SK-N-SH treated with all-trans-retinoic acid at 6 μM for 48 hours (cell line): Measurements from ENCODE around the gene ABI3BP.

Experiments used
- ATAC-seq: fragments of 200-7000 bp; cut with Tn5 transposase; 3 replicates; pipeline ENCODE4 v1.9.1; 2020; ENCODE audit warnings: mild to moderate bottlenecking, moderate library complexity
- ARNTL ChIP-seq: fragments of 450-650 bp; formaldehyde crosslinking; IDR thresholded peaks from 2 replicates; pipeline ENCODE4 v1.5.0; 2020; ENCODE audit warnings: low read depth, mild to moderate bottlenecking, moderate library complexity, borderline replicate concordance
- BACH2 ChIP-seq: fragments of 250-450 bp; sonication (Bioruptor Pico); IDR thresholded peaks from 2 replicates; pipeline ENCODE4 v1.9.0; 2021; ENCODE audit warnings: mild to moderate bottlenecking, borderline replicate concordance
- CSDC2 ChIP-seq: fragments of 250-450 bp; sonication (Bioruptor Pico); IDR thresholded peaks from 2 replicates; pipeline ENCODE4 v1.5.0; 2020; ENCODE audit warnings: mild to moderate bottlenecking, moderate library complexity
- ESRRG ChIP-seq: fragments of 250-450 bp; sonication (Bioruptor Pico); IDR thresholded peaks from 2 replicates; pipeline ENCODE4 v1.6.1; 2021; ENCODE audit warnings: mild to moderate bottlenecking
- GLIS3 ChIP-seq: fragments of 250-450 bp; sonication (Bioruptor Pico); IDR thresholded peaks from 2 replicates; pipeline ENCODE4 v1.5.0; 2020; ENCODE audit warnings: mild to moderate bottlenecking, moderate library complexity
- OSR1 ChIP-seq: fragments of 250-450 bp; sonication (Bioruptor Pico); IDR thresholded peaks from 2 replicates; pipeline ENCODE4 v1.8.0; 2022; ENCODE audit warnings: moderate library complexity, mild to moderate bottlenecking, inconsistent platforms
- PPARA ChIP-seq: fragments of 250-450 bp; sonication (Bioruptor Pico); IDR thresholded peaks from 2 replicates; pipeline ENCODE4 v1.5.0; 2020; ENCODE audit warnings: mild to moderate bottlenecking, borderline replicate concordance
- RARB ChIP-seq: fragments of 250-450 bp; sonication (Bioruptor Pico); IDR thresholded peaks from 2 replicates; pipeline ENCODE4 v1.8.0; 2021; ENCODE audit warnings: mild to moderate bottlenecking, moderate library complexity
- SNAI2 ChIP-seq: fragments of 250-450 bp; sonication (Bioruptor Pico); IDR thresholded peaks from 2 replicates; pipeline ENCODE4 v1.5.0; 2020; ENCODE audit warnings: mild to moderate bottlenecking, moderate library complexity
- TCF4 ChIP-seq: fragments of 250-450 bp; sonication (Bioruptor Pico); IDR thresholded peaks from 2 replicates; pipeline ENCODE4 v1.8.0; 2021; ENCODE audit warnings: mild to moderate bottlenecking, moderate library complexity, borderline replicate concordance
- TOX ChIP-seq: fragments of 250-450 bp; sonication (Bioruptor Pico); IDR thresholded peaks from 2 replicates; pipeline ENCODE4 v1.8.0; 2021; ENCODE audit warnings: mild to moderate bottlenecking, moderate library complexity, borderline replicate concordance
- ZC3H10 ChIP-seq: fragments of 250-450 bp; sonication (Bioruptor Pico); IDR thresholded peaks from 2 replicates; pipeline ENCODE4 v1.5.1; 2021; ENCODE audit warnings: mild to moderate bottlenecking, moderate library complexity
- ZFP3 ChIP-seq: fragments of 250-450 bp; sonication (Bioruptor Pico); IDR thresholded peaks from 2 replicates; pipeline ENCODE4 v1.5.0; 2020; ENCODE audit warnings: mild to moderate bottlenecking, moderate library complexity
- ZFP30 ChIP-seq: fragments of 450-650 bp; formaldehyde crosslinking; IDR thresholded peaks from 2 replicates; pipeline ENCODE4 v1.5.0; 2022; ENCODE audit warnings: mild to moderate bottlenecking, moderate library complexity
- ZNF565 ChIP-seq: fragments of 450-650 bp; formaldehyde crosslinking; conservative IDR thresholded peaks from 2 replicates; pipeline ENCODE4 v1.5.0; 2020; ENCODE audit warnings: low read depth, mild to moderate bottlenecking, moderate library complexity
- ZNF8 ChIP-seq: fragments of 450-650 bp; formaldehyde crosslinking; IDR thresholded peaks from 2 replicates; pipeline ENCODE4 v1.5.0; 2020; ENCODE audit warnings: mild to moderate bottlenecking, moderate library complexity
- TF ChIP-seq, protein P1 (sequence below): fragments of 250-450 bp; sonication (Bioruptor Pico); IDR thresholded peaks from 2 replicates; pipeline ENCODE4 v1.5.0; 2020; ENCODE audit warnings: mild to moderate bottlenecking, moderate library complexity
- TF ChIP-seq, protein P2 (sequence below): fragments of 250-450 bp; sonication (Bioruptor Pico); IDR thresholded peaks from 2 replicates; pipeline ENCODE4 v1.8.0; 2020; ENCODE audit warnings: mild to moderate bottlenecking, moderate library complexity, borderline replicate concordance
- TF ChIP-seq, protein P3 (sequence below): fragments of 250-450 bp; sonication (Bioruptor Pico); IDR thresholded peaks from 2 replicates; pipeline ENCODE4 v1.5.1; 2020; ENCODE audit warnings: low read depth, mild to moderate bottlenecking, moderate library complexity
- TF ChIP-seq, protein P4 (sequence below): fragments of 250-450 bp; sonication (Bioruptor Pico); IDR thresholded peaks from 2 replicates; pipeline ENCODE4 v1.5.1; 2021; ENCODE audit warnings: mild to moderate bottlenecking, moderate library complexity
- TF ChIP-seq, protein P5 (sequence below): fragments of 250-450 bp; sonication (Bioruptor Pico); IDR thresholded peaks from 2 replicates; pipeline ENCODE4 v1.8.0; 2021; ENCODE audit warnings: low read depth, mild to moderate bottlenecking, moderate library complexity, borderline replicate concordance

Gene ABI3BP

DNA sequence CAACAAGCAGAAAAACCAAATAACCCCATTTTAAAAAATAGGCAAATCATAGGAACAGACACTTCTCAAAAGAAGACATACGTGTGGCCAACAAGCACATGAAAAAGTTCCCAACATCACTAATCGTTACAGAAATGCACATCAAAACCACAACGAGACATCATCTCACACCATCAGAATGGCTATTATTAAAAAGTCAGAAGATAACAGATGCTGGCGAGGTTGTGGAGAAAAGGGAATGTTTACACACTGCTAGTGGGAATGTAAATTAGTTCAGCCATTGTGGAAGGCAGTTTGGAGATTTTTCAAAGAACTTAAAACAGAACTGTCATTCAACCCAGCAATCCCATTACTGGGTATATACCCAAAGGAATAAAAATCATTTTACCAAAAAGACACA is 60.7 kb downstream of the ABI3BP start:
- TF ChIP-seq ZC3H10 (CRISPR knock-in tag) (no peak), PPARA (CRISPR knock-in tag) (no peak), OSR1 (no peak), ZFP3 (no peak), TOX (CRISPR knock-in tag) (no peak), ZNF8 (CRISPR knock-in tag) (no peak)
- TF ChIP-seq, protein P1, sequence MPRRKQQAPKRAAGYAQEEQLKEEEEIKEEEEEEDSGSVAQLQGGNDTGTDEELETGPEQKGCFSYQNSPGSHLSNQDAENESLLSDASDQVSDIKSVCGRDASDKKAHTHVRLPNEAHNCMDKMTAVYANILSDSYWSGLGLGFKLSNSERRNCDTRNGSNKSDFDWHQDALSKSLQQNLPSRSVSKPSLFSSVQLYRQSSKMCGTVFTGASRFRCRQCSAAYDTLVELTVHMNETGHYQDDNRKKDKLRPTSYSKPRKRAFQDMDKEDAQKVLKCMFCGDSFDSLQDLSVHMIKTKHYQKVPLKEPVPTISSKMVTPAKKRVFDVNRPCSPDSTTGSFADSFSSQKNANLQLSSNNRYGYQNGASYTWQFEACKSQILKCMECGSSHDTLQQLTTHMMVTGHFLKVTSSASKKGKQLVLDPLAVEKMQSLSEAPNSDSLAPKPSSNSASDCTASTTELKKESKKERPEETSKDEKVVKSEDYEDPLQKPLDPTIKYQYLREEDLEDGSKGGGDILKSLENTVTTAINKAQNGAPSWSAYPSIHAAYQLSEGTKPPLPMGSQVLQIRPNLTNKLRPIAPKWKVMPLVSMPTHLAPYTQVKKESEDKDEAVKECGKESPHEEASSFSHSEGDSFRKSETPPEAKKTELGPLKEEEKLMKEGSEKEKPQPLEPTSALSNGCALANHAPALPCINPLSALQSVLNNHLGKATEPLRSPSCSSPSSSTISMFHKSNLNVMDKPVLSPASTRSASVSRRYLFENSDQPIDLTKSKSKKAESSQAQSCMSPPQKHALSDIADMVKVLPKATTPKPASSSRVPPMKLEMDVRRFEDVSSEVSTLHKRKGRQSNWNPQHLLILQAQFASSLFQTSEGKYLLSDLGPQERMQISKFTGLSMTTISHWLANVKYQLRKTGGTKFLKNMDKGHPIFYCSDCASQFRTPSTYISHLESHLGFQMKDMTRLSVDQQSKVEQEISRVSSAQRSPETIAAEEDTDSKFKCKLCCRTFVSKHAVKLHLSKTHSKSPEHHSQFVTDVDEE, result no peak
- TF ChIP-seq, protein P2, sequence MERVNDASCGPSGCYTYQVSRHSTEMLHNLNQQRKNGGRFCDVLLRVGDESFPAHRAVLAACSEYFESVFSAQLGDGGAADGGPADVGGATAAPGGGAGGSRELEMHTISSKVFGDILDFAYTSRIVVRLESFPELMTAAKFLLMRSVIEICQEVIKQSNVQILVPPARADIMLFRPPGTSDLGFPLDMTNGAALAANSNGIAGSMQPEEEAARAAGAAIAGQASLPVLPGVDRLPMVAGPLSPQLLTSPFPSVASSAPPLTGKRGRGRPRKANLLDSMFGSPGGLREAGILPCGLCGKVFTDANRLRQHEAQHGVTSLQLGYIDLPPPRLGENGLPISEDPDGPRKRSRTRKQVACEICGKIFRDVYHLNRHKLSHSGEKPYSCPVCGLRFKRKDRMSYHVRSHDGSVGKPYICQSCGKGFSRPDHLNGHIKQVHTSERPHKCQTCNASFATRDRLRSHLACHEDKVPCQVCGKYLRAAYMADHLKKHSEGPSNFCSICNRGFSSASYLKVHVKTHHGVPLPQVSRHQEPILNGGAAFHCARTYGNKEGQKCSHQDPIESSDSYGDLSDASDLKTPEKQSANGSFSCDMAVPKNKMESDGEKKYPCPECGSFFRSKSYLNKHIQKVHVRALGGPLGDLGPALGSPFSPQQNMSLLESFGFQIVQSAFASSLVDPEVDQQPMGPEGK (CRISPR knock-in tag), result no peak
- TF ChIP-seq, protein P3, sequence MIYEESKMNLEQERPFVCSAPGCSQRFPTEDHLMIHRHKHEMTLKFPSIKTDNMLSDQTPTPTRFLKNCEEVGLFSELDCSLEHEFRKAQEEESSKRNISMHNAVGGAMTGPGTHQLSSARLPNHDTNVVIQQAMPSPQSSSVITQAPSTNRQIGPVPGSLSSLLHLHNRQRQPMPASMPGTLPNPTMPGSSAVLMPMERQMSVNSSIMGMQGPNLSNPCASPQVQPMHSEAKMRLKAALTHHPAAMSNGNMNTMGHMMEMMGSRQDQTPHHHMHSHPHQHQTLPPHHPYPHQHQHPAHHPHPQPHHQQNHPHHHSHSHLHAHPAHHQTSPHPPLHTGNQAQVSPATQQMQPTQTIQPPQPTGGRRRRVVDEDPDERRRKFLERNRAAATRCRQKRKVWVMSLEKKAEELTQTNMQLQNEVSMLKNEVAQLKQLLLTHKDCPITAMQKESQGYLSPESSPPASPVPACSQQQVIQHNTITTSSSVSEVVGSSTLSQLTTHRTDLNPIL, result no peak
- TF ChIP-seq, protein P4, sequence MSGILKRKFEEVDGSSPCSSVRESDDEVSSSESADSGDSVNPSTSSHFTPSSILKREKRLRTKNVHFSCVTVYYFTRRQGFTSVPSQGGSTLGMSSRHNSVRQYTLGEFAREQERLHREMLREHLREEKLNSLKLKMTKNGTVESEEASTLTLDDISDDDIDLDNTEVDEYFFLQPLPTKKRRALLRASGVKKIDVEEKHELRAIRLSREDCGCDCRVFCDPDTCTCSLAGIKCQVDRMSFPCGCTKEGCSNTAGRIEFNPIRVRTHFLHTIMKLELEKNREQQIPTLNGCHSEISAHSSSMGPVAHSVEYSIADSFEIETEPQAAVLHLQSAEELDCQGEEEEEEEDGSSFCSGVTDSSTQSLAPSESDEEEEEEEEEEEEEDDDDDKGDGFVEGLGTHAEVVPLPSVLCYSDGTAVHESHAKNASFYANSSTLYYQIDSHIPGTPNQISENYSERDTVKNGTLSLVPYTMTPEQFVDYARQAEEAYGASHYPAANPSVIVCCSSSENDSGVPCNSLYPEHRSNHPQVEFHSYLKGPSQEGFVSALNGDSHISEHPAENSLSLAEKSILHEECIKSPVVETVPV (CRISPR knock-in tag), result no peak
- TF ChIP-seq, protein P5, sequence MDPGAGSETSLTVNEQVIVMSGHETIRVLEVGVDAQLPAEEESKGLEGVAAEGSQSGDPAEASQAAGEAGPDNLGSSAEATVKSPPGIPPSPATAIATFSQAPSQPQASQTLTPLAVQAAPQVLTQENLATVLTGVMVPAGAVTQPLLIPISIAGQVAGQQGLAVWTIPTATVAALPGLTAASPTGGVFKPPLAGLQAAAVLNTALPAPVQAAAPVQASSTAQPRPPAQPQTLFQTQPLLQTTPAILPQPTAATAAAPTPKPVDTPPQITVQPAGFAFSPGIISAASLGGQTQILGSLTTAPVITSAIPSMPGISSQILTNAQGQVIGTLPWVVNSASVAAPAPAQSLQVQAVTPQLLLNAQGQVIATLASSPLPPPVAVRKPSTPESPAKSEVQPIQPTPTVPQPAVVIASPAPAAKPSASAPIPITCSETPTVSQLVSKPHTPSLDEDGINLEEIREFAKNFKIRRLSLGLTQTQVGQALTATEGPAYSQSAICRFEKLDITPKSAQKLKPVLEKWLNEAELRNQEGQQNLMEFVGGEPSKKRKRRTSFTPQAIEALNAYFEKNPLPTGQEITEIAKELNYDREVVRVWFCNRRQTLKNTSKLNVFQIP (CRISPR knock-in tag), result no peak
- no peak for ATAC-seq

DNA sequence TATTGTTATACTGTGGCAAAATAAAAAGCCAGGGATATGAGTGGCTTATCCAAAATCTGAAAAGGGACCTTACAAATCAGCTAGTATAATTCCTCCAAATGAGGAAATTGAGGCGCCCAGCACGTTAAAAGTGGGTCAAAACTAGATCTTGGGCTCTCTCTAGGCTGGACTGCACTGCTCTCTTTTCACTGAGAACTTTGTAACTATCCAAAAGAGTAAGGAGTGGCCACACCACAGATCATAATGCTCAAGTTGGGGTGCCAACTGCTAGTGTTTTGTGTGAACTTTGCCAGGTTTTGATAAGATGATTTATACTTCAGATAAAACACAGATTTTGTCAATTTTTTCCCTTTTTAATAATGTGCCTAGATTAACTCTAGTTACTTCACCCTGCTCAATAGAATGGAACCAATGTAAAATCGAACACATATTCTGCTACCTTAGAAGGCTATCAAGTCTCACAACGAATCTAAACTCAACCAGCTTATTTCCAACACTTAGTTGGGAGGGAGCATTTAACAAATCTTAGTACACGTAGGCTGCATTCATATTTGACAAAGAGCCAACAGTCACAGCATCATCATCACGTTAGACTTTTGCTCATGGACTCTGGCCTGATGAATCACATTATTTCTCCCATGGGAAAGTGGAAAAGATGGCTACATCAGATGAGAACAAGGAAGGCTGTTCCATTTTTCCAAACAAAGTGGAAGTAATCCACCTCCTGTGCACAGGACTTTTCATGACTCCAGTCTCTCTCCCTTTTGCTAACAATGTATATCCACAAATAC is 64.4 kb downstream of the ABI3BP start:
- ATAC-seq, result no peak
- no peak for TF ChIP-seq ZFP3
- TF ChIP-seq ZFP30 (CRISPR knock-in tag), result no peak
- TF ChIP-seq BACH2 (CRISPR knock-in tag), result no peak
- no peak for TF ChIP-seq ZNF565 (CRISPR knock-in tag)
- TF ChIP-seq RARB (CRISPR knock-in tag), result no peak
- TF ChIP-seq, protein P4 (CRISPR knock-in tag), result no peak
- TF ChIP-seq ESRRG (CRISPR knock-in tag), result no peak
- TF ChIP-seq CSDC2 (CRISPR knock-in tag), result no peak
- TF ChIP-seq GLIS3 (CRISPR knock-in tag), result no peak
- no peak for TF ChIP-seq ZNF8 (CRISPR knock-in tag)
- no peak for TF ChIP-seq SNAI2
- TF ChIP-seq ZC3H10 (CRISPR knock-in tag), result no peak
- no peak for TF ChIP-seq TOX (CRISPR knock-in tag)
- TF ChIP-seq, protein P5 (CRISPR knock-in tag), result no peak
- TF ChIP-seq TCF4 (CRISPR knock-in tag), result no peak
- no peak for TF ChIP-seq ARNTL
